Measurements from ENCODE around the gene KLB.

Gene KLB

GRCh38 chr4:39464886-39465501 lies 58.3 kb downstream of the KLB start:
- DNase-seq (ENCODE audit: low read depth in 2 of 2) = no peak

GRCh38 chr4:39466747-39467146 lies 60.0 kb downstream of the KLB start:
- no peak for DNase-seq (ENCODE audit: low read depth in 2 of 2)

GRCh38 chr4:39467464-39467863 lies 60.7 kb downstream of the KLB start:
- no peak for DNase-seq (ENCODE audit: low read depth in 2 of 2)

- DNase-seq (ENCODE audit: low read depth in 2 of 2) = no peak
Observed at GRCh38 chr4:39469429-39470077, 62.8 kb downstream of the KLB start.

- DNase-seq (ENCODE audit: low read depth in 2 of 2) = no peak
Observed at GRCh38 chr4:39470402-39470801, 63.7 kb downstream of the KLB start.

GRCh38 chr4:39472396-39472795 lies 65.7 kb downstream of the KLB start:
- DNase-seq (ENCODE audit: low read depth in 2 of 2) = no peak

- DNase-seq (ENCODE audit: low read depth in 2 of 2) = no peak
Observed at GRCh38 chr4:39476187-39476895, 69.6 kb downstream of the KLB start.

GRCh38 chr4:39480251-39480650 lies 73.5 kb downstream of the KLB start:
- no peak for DNase-seq (ENCODE audit: low read depth in 2 of 2)

GRCh38 chr4:39480902-39481695 lies 74.4 kb downstream of the KLB start:
- no peak for DNase-seq (ENCODE audit: low read depth in 2 of 2)

GRCh38 chr4:39484582-39485272 lies 78.0 kb downstream of the KLB start:
- no peak for DNase-seq (ENCODE audit: low read depth in 2 of 2)

GRCh38 chr4:39486221-39486804 lies 79.6 kb downstream of the KLB start:
- DNase-seq (ENCODE audit: low read depth in 2 of 2) = no peak

- no peak for DNase-seq (ENCODE audit: low read depth in 2 of 2)
Observed at GRCh38 chr4:39490322-39490721, 83.6 kb downstream of the KLB start.

GRCh38 chr4:39494354-39494753 lies 87.6 kb downstream of the KLB start:
- DNase-seq (ENCODE audit: low read depth in 2 of 2) = no peak

- no peak for DNase-seq (ENCODE audit: low read depth in 2 of 2)
Observed at GRCh38 chr4:39495446-39496213, 88.9 kb downstream of the KLB start.

GRCh38 chr4:39497909-39498726 lies 91.4 kb downstream of the KLB start:
- no peak for DNase-seq (ENCODE audit: low read depth in 2 of 2)

- DNase-seq (ENCODE audit: low read depth in 2 of 2) = no peak
Observed at GRCh38 chr4:39498727-39499020, 91.9 kb downstream of the KLB start.

Measured in stimulated activated CD8-positive, alpha-beta memory T cell treated with anti-CD3 and anti-CD28 coated beads, Interleukin-2, amount 100 ng/mL, for 1 hour (primary cell).